ENCODE measurements around the gene GPER1. TPM values are rescaled to one million over a fixed set of nuclear protein-coding genes. Genes with fewer than 3 reads are reported as not detected.
A peak's percentile ranks its signal among the peaks of the same experiment; 100 is the strongest.

Gene GPER1
- total and polyA plus RNA-seq, 2 donors = 0.99 to 3.4 TPM

GRCh38 chr7:1053002-1053411, 34.9 kb upstream of the GPER1 start:
- 81% methylated on average over 17 of the region's 17 CpGs for WGBS
- H3K4me3 ChIP-seq (ENCODE audit: low read length in 2 of 2) = no peak overlapping the region
- H3K27ac ChIP-seq (ENCODE audit: low read depth in 1 of 2, low read length in 1 of 2) = peak overlapping the region in 1 of 2 donors; percentile 66
- peaks cover 0 to 24% of the 10 kb centered on the region in 2 donors for H3K27me3 ChIP-seq (ENCODE audit: control insufficient read depth in 2 of 2, insufficient read depth in 1 of 2, low read length in 1 of 2)
- peaks cover 0 to 4% of the 10 kb centered on the region in 2 donors for H3K36me3 ChIP-seq (ENCODE audit: control insufficient read depth in 2 of 2, insufficient read depth in 2 of 2, low read length in 1 of 2)
- H3K9me3 ChIP-seq (ENCODE audit: control insufficient read depth in 2 of 2, insufficient read depth in 1 of 2, low read length in 1 of 2) = peaks cover 0 to 1% of the 10 kb centered on the region in 2 donors
- no peak for DNase-seq (ENCODE audit: low read depth in 6 of 9, low spot score in 9 of 9)
- peaks cover 18 to 74% of the 10 kb centered on the region in 2 donors for H3K4me1 ChIP-seq (ENCODE audit: control insufficient read depth in 2 of 2, insufficient read depth in 2 of 2, low read length in 2 of 2)

GRCh38 chr7:1053816-1054370, 34.0 kb upstream of the GPER1 start:
- 90% methylated on average over 17 of the region's 17 CpGs for WGBS
- no peak for DNase-seq (ENCODE audit: low read depth in 6 of 9, low spot score in 9 of 9)
- Histone ChIP-seq H3K27me3 (ENCODE audit: control insufficient read depth in 2 of 2, insufficient read depth in 1 of 2, low read length in 1 of 2) (peaks cover 0 to 24% of the 10 kb centered on the region in 2 donors), H3K4me1 (ENCODE audit: control insufficient read depth in 2 of 2, insufficient read depth in 2 of 2, low read length in 2 of 2) (peaks cover 14 to 66% of the 10 kb centered on the region in 2 donors), H3K4me3 (ENCODE audit: low read length in 2 of 2) (no peak overlapping the region), H3K27ac (ENCODE audit: low read depth in 1 of 2, low read length in 1 of 2) (no peak overlapping the region), H3K36me3 (ENCODE audit: control insufficient read depth in 2 of 2, insufficient read depth in 2 of 2, low read length in 1 of 2) (peaks cover 0 to 4% of the 10 kb centered on the region in 2 donors), H3K9me3 (ENCODE audit: control insufficient read depth in 2 of 2, insufficient read depth in 1 of 2, low read length in 1 of 2) (peaks cover 0 to 1% of the 10 kb centered on the region in 2 donors)

GRCh38 chr7:1054438-1054837, 33.5 kb upstream of the GPER1 start:
- no peak overlapping the region for H3K27ac ChIP-seq (ENCODE audit: low read depth in 1 of 2, low read length in 1 of 2)
- peaks cover 0 to 26% of the 10 kb centered on the region in 2 donors for H3K27me3 ChIP-seq (ENCODE audit: control insufficient read depth in 2 of 2, insufficient read depth in 1 of 2, low read length in 1 of 2)
- no peaks in the 10 kb centered on the region for H3K9me3 ChIP-seq (ENCODE audit: control insufficient read depth in 2 of 2, insufficient read depth in 1 of 2, low read length in 1 of 2)
- peaks cover 9 to 63% of the 10 kb centered on the region in 2 donors for H3K4me1 ChIP-seq (ENCODE audit: control insufficient read depth in 2 of 2, insufficient read depth in 2 of 2, low read length in 2 of 2)
- WGBS = 81% methylated on average over 25 of the region's 25 CpGs
- H3K4me3 ChIP-seq (ENCODE audit: low read length in 2 of 2) = no peak overlapping the region
- H3K36me3 ChIP-seq (ENCODE audit: control insufficient read depth in 2 of 2, insufficient read depth in 2 of 2, low read length in 1 of 2) = peaks cover 0 to 4% of the 10 kb centered on the region in 2 donors
- DNase-seq (ENCODE audit: low read depth in 6 of 9, low spot score in 9 of 9) = no peak

- H3K4me3 ChIP-seq (ENCODE audit: low read length in 2 of 2) = peak overlapping the region; percentile 11 to 39
- peaks cover 0 to 27% of the 10 kb centered on the region in 2 donors for H3K27me3 ChIP-seq (ENCODE audit: control insufficient read depth in 2 of 2, insufficient read depth in 1 of 2, low read length in 1 of 2)
- peaks cover 6 to 59% of the 10 kb centered on the region in 2 donors for H3K4me1 ChIP-seq (ENCODE audit: control insufficient read depth in 2 of 2, insufficient read depth in 2 of 2, low read length in 2 of 2)
- peaks cover 0 to 4% of the 10 kb centered on the region in 2 donors for H3K36me3 ChIP-seq (ENCODE audit: control insufficient read depth in 2 of 2, insufficient read depth in 2 of 2, low read length in 1 of 2)
- peak overlapping the region in 1 of 2 donors; percentile 25 for H3K27ac ChIP-seq (ENCODE audit: low read depth in 1 of 2, low read length in 1 of 2)
- DNase-seq (ENCODE audit: low read depth in 6 of 9, low spot score in 9 of 9) = peak in 7 of 9 donors; percentile 44 to 86 (median 67)
- WGBS = 21% methylated on average over 32 of the region's 32 CpGs
- no peaks in the 10 kb centered on the region for H3K9me3 ChIP-seq (ENCODE audit: control insufficient read depth in 2 of 2, insufficient read depth in 1 of 2, low read length in 1 of 2)
Observed at GRCh38 chr7:1054861-1055450, 33.0 kb upstream of the GPER1 start.

GRCh38 chr7:1055491-1055955, 32.4 kb upstream of the GPER1 start:
- H3K36me3 ChIP-seq (ENCODE audit: control insufficient read depth in 2 of 2, insufficient read depth in 2 of 2, low read length in 1 of 2) = peaks cover 0 to 4% of the 10 kb centered on the region in 2 donors
- H3K27me3 ChIP-seq (ENCODE audit: control insufficient read depth in 2 of 2, insufficient read depth in 1 of 2, low read length in 1 of 2) = peaks cover 0 to 33% of the 10 kb centered on the region in 2 donors
- no peaks in the 10 kb centered on the region for H3K9me3 ChIP-seq (ENCODE audit: control insufficient read depth in 2 of 2, insufficient read depth in 1 of 2, low read length in 1 of 2)
- peak overlapping the region; percentile 11 to 39 for H3K4me3 ChIP-seq (ENCODE audit: low read length in 2 of 2)
- H3K4me1 ChIP-seq (ENCODE audit: control insufficient read depth in 2 of 2, insufficient read depth in 2 of 2, low read length in 2 of 2) = peaks cover 6 to 59% of the 10 kb centered on the region in 2 donors
- DNase-seq (ENCODE audit: low read depth in 6 of 9, low spot score in 9 of 9) = peak in 1 of 9 donors; percentile 40
- H3K27ac ChIP-seq (ENCODE audit: low read depth in 1 of 2, low read length in 1 of 2) = no peak overlapping the region
- 19% methylated on average over 15 of the region's 15 CpGs for WGBS

GRCh38 chr7:1055956-1056784, 31.7 kb upstream of the GPER1 start:
- DNase-seq (ENCODE audit: low read depth in 6 of 9, low spot score in 9 of 9) = peak in 1 of 9 donors; percentile 38
- no peak overlapping the region for H3K27ac ChIP-seq (ENCODE audit: low read depth in 1 of 2, low read length in 1 of 2)
- 42% methylated on average over 36 of the region's 36 CpGs for WGBS
- H3K27me3 ChIP-seq (ENCODE audit: control insufficient read depth in 2 of 2, insufficient read depth in 1 of 2, low read length in 1 of 2) = peaks cover 0 to 39% of the 10 kb centered on the region in 2 donors
- peaks cover 0 to 4% of the 10 kb centered on the region in 2 donors for H3K36me3 ChIP-seq (ENCODE audit: control insufficient read depth in 2 of 2, insufficient read depth in 2 of 2, low read length in 1 of 2)
- peak overlapping the region in 1 of 2 donors; percentile 39 for H3K4me3 ChIP-seq (ENCODE audit: low read length in 2 of 2)
- H3K4me1 ChIP-seq (ENCODE audit: control insufficient read depth in 2 of 2, insufficient read depth in 2 of 2, low read length in 2 of 2) = peaks cover 6 to 61% of the 10 kb centered on the region in 2 donors
- no peaks in the 10 kb centered on the region for H3K9me3 ChIP-seq (ENCODE audit: control insufficient read depth in 2 of 2, insufficient read depth in 1 of 2, low read length in 1 of 2)

- H3K4me3 ChIP-seq (ENCODE audit: low read length in 2 of 2) = no peak overlapping the region
- peaks cover 2 to 46% of the 10 kb centered on the region in 2 donors for H3K27me3 ChIP-seq (ENCODE audit: control insufficient read depth in 2 of 2, insufficient read depth in 1 of 2, low read length in 1 of 2)
- 96% methylated on average over 27 of the region's 27 CpGs for WGBS
- no peak for DNase-seq (ENCODE audit: low read depth in 6 of 9, low spot score in 9 of 9)
- peaks cover 0 to 4% of the 10 kb centered on the region in 2 donors for H3K36me3 ChIP-seq (ENCODE audit: control insufficient read depth in 2 of 2, insufficient read depth in 2 of 2, low read length in 1 of 2)
- no peaks in the 10 kb centered on the region for H3K9me3 ChIP-seq (ENCODE audit: control insufficient read depth in 2 of 2, insufficient read depth in 1 of 2, low read length in 1 of 2)
- peaks cover 6 to 65% of the 10 kb centered on the region in 2 donors for H3K4me1 ChIP-seq (ENCODE audit: control insufficient read depth in 2 of 2, insufficient read depth in 2 of 2, low read length in 2 of 2)
- H3K27ac ChIP-seq (ENCODE audit: low read depth in 1 of 2, low read length in 1 of 2) = no peak overlapping the region
Observed at GRCh38 chr7:1056785-1057410, 31.0 kb upstream of the GPER1 start.

- no peak overlapping the region for H3K27ac ChIP-seq (ENCODE audit: low read depth in 1 of 2, low read length in 1 of 2)
- H3K36me3 ChIP-seq (ENCODE audit: control insufficient read depth in 2 of 2, insufficient read depth in 2 of 2, low read length in 1 of 2) = peaks cover 0 to 4% of the 10 kb centered on the region in 2 donors
- peaks cover 6 to 62% of the 10 kb centered on the region in 2 donors for H3K4me1 ChIP-seq (ENCODE audit: control insufficient read depth in 2 of 2, insufficient read depth in 2 of 2, low read length in 2 of 2)
- H3K9me3 ChIP-seq (ENCODE audit: control insufficient read depth in 2 of 2, insufficient read depth in 1 of 2, low read length in 1 of 2) = no peaks in the 10 kb centered on the region
- H3K4me3 ChIP-seq (ENCODE audit: low read length in 2 of 2) = no peak overlapping the region
- WGBS = 98% methylated on average over 62 of the region's 62 CpGs
- peaks cover 2 to 51% of the 10 kb centered on the region in 2 donors for H3K27me3 ChIP-seq (ENCODE audit: control insufficient read depth in 2 of 2, insufficient read depth in 1 of 2, low read length in 1 of 2)
- DNase-seq (ENCODE audit: low read depth in 6 of 9, low spot score in 9 of 9) = no peak
Observed at GRCh38 chr7:1057416-1058291, 30.3 kb upstream of the GPER1 start.

Data from thymus (tissue), 11 donors.